Stimulated activated CD4-positive, alpha-beta T cell treated with anti-CD3 and anti-CD28 coated beads, TNF-alpha, amount 100 ng/mL, for 48 hours (primary cell): Measurements from ENCODE around the gene PBOV1.
"Not testable (repeated sequence)": the region's sequence is repeated elsewhere in the genome, so short reads cannot be mapped to it uniquely, and the experiment has no call there.

Source experiments
- DNase-seq, 3 donors: peaks; one replicate each; pipeline ENCODE4 v3.0.0-alpha.2; 2020; ENCODE audit warnings: low read depth in 3 of 3

The PBOV1 gene

DNA sequence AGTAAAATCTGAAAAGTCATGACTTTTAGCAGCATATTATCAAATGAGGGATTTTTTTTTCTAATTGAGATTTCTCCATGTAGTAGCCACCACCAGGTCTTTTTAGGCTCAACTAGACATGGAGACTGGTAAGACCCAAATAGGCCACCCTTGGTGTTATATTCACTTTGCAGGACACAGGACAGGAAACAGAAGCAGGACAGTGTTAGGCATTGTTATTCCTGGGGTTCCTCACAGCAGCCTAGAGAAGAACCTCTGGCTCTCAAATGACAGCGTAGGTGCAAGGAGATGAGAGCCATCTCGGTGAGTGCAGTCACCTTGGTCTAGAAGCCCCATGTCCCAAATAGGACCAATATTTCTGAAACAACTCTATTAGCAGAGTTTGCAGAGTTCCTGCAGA, 19.2 kb upstream of the PBOV1 start:
- no peak for DNase-seq

DNA sequence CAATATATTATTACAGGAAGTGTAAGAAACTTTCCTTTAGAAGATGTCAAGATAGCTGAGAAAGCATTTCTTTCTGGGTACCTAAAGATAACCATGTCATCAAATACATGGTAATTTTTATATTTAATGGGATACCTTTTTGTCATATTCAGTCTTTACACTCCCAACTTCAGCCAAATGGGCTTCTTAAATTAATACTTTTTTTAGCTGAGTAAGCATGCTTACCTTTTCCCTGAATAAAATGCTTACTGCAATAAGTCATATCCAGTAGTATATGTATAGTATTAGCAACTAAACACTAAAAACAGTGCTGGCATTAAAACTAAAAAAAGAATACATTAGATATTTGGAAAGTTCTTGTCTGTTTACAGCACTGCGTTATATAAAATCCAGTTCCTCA, 17.4 kb upstream of the PBOV1 start:
- DNase-seq = no peak

DNA sequence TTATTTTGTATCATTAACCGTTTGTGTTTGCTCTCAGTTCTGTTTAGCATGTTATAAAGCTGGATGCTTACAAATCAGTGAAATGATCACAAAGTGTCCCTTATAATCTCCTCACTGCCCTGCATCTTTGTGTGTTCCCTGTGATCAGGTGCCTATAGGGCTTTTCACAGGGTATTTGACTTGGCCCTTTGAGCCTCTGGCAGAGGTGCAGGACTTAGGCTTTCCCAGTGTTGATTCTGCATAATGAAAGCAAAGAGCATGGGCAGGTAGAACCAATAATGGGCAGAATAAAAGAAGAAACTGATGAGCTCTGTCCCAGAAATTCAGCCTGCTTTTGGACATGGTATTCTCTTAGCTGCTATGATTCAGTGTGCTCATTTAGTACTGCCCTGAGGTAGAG, 16.9 kb upstream of the PBOV1 start:
- no peak for DNase-seq

DNA sequence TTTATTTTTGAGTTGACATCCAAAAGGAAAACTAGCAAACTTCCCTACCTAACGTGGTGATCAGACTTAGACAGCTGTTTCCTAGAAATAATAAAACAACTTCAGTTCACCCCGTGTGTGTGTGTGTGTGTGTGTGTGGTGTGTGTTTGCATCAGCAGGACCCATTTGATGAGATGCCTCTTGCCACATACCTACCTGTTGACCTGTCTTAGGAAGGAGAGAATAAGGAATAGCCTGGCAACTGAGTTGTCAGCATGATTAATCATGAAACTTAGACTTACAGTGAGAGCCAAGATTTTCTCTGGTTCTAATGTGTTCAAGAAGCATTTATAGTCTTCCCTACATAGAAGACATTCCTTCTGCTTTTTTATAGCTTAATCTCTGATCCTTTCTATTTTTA, 16.1 kb upstream of the PBOV1 start:
- no peak for DNase-seq

DNA sequence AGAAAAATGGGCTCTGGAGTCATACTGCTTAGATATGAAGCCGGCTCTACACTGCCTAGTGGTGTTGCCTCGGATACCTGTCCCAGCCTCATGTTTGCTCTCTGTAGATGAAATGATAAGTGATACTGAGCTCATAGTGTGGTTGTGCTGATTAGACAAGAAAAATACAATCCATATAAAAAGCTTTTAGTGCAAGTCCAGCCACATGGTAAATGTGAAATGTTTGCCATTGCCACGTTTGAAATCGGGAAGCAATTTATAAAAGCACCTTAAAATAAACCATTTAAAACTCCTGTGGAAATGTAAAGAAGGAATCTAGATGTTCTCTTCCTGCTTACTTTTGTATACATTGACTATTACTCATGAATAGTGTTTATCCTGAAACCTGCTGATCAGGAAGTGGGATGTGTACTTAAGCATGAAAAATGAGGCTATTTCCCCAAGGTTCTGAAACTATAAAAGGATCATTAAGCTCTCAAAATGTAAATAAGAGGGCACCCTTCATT, 13.1 kb upstream of the PBOV1 start:
- no peak for DNase-seq

DNA sequence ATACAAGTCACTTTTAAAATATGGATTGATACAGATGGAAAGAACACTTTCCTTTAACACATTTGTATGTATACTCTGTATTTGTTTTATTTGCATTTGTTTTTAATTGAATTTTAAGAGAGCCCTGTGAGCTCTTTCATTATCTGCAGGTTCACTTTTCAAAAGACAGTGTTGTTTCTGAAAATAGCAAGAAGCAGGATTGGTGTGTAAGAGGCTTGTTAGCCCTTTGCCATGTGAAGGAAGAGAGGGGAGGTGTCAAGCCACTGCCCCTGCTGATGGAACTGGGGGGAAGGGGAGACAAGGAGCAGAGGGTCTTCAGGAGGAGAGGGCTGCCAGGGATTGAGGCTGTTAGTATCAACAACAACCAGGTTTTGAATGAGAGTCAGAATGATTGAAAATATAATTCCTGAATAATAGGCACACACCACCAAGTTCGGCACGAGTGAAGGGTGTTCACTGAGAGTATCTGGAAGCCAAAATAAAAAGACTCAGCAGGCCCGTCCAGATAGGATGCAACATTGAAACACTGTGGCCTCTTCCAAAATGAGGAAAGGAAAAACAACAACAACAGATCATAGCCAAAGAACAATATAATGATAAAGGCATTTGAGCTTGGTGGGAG, 12.6 kb upstream of the PBOV1 start:
- no peak for DNase-seq

DNA sequence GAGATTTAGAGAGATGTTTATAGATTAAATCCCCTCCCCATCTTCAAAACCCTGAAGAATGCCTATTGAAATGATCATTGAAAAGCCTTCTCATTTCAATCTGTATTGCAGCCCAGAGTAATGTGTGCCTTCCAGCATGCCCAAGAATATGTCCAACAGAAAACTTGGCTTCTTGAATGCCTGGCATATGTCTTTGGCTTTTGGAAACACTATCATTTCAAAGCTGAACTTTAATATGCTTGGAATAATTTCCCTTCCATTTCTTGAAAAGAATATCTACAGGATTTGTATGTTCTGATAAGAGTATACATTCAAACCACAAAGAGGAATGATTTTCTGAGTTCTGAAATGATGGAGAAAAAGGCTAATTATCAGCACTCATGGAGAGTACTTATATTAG, 11.9 kb upstream of the PBOV1 start:
- DNase-seq = no peak

DNA sequence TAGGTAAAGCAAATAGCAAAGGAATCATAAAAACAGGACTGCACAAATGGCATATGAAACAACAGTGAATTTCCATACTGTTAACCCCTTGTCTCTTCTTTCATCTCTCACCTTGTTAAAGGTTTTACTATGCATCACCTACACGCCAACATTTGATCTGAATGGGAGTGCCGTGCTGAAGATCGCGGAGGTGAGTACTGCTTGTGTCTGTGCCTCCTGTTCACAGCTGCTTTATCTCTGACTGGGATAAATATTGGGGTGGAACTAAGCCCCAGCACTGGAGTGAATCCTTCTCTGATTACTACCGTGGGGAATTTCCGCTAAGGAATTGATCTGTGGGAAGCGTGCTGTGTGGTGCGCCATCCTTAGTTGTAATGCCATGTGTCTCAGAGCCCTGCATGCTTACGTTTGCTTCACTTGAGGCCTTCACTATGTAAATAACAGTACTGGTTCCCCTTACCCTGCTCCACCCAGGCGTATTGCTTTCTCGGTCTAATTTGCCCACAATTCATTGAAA, 11.4 kb upstream of the PBOV1 start:
- DNase-seq = no peak

DNA sequence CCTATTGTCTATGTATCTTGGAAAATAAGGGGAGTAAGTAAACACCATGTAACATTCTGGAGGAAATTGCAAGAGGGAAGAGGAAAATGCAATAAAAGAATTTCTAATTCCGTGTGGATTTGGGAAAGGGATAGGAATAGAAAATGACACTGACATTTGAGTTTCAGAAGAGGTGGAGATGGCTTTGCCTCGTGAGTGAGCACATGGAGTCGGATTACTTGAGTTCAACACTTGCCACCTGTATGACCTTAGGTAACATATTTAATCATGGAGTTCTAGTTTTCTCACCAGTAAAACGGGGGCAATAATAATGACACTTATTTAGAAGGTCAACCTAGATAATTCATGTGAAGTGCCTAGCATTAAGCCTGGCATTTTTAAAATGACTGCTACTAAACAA, 10.8 kb upstream of the PBOV1 start:
- no peak for DNase-seq

DNA sequence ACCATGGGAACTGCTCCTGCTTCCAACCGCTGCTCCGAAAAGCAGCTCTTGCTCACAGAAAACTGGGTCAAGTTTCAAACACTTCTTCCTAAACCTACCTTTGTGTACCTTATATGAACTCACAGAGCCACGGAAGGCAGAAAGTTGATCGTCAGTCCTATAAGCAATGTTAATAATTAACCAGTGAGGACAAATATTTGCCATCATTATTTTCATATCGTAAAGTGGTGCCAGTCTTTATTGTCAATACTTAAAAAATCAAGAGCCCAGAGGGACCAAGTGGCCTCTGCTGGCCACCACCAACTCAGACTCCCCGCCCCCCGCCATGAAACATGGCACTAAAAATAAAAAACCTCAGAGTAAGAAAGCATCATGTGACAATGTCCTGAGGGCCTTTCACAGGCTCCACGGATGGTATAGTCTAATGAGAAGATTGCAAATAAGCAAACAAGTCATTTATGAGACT, 9.1 kb upstream of the PBOV1 start:
- DNase-seq = no peak

DNA sequence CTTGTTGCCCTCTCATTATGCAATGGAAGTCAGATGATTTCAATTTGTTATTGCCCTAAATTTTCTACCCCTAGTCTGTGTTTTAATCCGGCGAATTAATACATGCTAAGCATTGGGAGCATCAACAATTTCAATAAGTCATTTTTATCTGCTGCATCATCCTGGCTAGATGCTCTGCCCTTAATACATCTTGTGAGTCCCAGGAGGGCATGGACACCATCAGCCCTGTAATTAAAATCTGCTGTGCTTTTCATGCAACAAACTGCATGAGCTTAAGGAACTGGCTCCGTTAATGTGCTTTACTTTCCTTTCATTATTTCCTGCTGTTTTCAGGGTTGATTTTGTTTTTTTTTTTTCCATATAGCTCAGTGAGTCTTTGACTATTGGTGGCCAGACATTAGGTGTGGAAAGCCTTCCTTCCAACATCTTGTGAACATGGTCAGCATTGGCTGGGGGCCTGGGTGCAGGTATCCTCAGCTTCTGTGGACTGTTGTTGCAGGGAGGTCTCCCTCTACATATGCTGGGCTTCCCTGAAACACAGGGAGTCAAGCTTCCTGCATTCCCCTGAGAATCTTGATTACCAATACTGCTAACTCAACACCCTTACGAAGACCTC, 8.5 kb upstream of the PBOV1 start:
- DNase-seq = no peak

DNA sequence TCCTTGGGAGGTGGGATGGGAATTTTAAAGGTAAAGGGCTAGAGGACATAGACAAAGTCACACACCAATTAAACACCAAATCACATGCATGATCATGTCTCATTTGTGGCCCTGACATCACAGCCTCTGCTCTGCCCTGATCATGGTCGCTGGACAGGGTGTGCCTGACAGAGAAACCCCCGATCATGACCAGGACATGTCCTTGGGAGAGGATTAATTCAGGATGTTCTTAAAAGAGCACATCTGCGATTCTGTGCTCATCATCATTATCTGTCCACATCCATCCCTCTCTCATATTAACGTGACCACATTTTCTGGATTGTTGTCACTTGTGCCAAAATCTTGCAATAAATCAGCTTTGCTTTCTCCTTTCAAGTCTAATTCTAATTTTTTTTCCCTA, 7.7 kb upstream of the PBOV1 start:
- no peak for DNase-seq

DNA sequence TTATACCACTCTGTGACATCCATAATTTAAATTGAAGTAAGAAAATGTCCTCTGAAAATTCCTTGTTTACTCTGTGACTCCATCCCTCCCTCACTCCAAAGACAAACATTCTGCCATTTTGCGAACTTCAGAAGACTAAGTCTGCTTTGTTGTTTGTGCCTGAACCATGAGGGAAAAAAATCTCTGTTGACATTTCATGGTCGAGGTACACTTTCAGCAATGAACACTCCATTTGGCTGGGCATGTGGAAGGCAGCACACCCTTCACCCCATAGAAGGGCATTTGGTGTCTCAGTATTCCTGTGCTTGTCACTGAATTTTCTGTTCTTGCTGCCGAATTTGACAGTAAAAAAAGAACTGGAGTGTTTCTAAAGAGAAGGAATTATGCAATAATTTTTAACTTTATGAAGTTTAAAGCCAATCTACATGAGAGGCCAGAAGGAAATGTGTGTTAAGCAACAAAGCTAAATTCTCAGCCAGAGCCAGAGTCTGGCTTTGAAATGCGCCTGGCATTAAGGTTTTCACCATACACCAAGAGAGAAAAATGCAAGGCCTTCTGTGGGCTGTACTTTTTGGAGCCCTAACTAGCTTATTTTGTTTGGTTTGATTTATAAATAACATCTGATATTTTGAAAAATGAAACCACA, 4.7 kb upstream of the PBOV1 start:
- no peak for DNase-seq

DNA sequence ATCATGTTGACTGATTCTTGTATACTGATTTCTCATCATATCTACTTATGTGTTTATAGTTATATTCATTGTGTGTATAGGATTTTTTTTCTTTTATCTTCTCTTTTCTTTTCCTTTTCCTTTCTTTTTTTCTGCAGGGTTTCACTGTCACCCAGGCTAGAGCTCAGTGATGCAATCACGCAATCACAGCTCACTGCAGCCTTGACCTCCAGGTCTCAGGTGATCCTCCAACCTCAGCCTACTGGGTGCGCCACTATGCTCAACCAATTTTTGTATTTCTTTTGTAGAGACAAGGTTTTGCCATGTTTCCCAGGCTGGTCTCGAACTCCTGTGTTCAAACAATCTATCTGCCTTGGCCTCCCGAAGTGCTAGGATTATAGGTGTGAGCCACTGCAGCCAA, 1.6 kb upstream of the PBOV1 start:
- DNase-seq = no peak

DNA sequence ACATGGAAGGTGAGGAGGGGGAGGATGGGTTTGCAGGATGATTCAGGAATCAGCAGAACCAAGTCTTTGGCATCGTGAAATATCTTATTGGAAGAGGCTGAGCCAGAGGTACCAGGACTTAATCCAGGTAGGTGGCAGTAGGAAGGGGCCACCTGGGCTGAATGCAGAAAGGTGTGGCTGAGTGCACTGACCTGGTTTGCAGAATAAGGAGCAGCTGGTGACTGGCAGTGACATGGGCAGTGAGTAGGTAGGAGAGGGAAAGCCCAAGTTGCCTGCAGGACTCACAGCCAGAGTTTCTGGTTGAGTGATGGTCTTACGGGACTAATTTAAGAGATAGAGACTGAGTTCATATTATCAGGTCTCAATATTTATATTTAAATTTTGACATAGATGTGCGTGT, 1.1 kb upstream of the PBOV1 start:
- no peak for DNase-seq

DNA sequence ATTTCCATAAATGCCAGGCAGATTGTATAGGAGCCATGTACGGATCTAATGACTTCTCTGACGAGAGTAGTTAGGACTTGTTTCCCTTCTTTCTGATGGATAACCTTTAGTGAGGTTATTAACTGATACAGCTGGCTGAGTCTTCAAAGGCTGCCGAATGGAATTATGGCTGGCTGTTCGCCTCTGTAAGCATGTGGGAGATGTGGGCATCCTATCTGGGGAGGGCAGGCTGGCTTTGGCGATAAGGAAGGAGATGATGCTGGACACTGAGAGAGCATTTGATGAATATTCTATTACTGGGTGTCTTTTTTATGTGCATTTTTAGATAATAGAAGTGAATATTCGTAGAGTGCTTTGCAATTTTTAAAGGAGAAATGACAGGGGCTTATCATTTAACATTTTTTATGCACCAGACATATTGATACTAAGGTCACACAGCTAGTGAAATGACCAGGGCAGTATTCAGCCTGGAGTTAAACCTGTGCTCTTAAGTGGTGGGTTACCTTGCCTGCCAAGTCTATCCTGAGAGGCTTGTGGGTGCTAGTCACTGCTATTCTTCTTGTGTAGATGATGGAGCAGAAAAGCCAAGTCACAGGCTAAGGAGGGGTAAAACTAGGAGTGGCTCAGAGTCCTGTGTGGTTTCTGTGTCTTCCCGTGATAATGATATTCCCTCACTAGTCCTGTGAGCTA, 3.1 kb downstream of the PBOV1 start:
- DNase-seq = no peak

DNA sequence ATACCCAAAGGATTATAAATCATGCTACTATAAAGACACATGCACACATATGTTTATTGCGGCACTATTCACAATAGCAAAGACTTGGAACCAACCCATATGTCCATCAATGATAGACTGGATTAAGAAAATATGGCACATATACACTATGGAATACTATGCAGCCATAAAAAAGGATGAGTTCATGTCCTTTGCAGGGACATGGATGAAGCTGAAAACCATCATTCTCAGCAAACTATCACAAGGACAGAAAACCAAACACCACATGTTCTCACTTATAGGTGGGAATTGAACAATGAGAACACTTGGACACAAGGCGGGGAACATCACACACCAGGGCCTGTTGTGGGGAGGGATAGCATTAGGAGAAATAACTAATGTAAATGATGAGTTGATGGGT, 5.8 kb downstream of the PBOV1 start:
- DNase-seq = not testable (repeated sequence)

DNA sequence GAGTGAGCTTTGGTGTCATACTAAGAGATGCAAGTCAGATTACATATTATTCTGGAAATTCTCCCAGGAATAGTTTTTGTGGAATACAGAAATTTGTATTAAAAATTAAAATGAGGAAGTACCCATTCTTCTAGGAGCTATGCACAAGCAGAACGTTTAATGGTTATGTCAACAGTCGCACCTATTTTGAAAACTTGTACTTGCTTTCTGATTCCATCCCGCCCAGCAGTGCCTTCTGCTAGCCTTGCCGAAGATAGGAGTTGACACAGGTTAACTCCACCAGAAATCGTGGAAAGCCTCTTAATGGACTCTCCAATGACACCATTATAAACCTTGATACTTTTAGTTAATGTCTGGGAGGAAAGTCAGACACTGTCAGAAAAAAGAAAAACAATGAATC, 6.7 kb downstream of the PBOV1 start:
- DNase-seq = no peak

DNA sequence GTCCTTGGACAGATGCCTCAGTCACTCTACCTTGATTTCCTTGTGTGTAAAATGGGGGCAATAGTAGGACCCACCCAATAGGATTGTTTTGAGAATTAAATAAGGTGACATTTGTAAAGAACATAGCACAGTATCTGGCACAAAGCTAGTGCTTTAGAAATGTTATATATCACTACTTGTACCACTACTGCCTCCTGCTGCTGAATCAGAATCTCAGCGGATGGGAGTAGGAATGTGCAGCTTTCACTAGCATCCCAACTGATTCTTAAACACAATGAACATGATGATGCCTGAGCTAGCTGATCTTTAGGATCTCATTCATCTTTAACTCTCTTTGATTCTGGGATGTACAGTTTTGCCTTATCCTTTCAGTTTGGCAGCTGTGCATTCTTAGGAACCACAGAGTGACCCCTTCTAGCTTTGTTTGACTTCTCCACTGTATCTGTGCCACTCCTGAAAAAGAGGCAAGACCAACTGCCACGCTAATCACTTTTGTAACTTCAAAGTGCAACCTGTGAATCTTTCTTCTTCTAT, 7.2 kb downstream of the PBOV1 start:
- no peak for DNase-seq

DNA sequence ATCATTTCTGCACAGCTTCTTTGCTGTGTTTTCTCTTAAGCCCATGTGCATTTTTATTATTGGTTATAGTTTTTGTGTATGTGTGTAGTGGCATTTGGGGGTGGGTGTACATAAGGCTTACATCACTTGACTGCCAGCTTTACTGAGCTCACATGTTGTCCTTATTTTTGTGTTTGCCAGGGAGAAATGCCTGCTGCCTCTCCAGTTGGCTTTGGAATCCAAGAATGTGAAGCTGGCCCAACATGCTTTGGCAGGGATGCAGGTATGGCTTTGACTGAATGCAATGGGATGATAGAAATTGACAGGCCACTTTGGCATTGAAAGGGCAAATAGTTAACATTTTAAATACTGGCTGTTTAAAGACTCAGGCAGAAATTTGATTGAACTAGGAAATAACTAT, 11.4 kb downstream of the PBOV1 start:
- DNase-seq = no peak

DNA sequence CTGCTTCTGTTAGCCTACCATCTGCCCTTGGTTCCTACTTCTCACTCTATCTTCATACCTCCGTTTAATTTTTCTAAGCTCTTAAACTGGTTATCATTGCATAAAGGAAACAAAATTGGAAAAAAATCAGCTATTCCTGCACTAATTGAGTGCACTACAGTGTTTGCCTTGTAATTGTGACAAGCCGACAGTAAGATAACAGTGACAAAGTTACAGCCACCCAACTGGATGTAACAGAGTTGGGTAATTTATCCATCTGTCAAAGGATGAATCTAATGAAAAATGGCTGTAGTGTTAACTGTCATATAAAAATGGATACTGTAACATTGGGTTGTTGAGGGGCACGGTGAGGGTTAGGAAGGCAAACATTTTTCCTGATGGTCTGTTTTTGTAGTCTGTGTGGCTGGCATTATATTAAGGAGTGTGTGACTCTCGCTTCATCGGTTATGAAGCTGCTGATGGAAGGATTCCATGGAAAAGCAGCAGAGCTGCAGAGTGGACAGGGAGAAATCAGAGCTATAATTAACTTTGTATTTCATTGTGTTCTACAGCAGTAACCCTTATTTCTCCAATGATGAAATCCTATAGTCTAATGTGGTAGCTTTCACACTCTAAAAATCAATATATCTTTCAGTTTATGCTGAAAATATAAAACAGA, 12.7 kb downstream of the PBOV1 start:
- no peak for DNase-seq
